Gastrocnemius medialis (tissue), 4 donors: ENCODE measurements around the gene PBX3.

Experiments used
- CTCF ChIP-seq, 5 experiments: fragments of 450-650 bp in 3 of 5; fragments of 200-600 bp in 2 of 5; sonication (generic) in 2 of 5; IDR thresholded peaks in 4 of 5; conservative IDR thresholded peaks in 1 of 5; 1 replicate in 4 of 5; 2 replicates in 1 of 5; pipeline ENCODE4 v1.5.1; 2016 to 2019; ENCODE audit warnings: antibody characterized with exemption in 5 of 5, mild to moderate bottlenecking in 3 of 5, moderate library complexity in 3 of 5
- POLR2A ChIP-seq, 2 donors: fragments of 450-650 bp; IDR thresholded peaks; one replicate each; pipeline ENCODE4 v1.6.1; 2017; ENCODE audit warnings: antibody characterized with exemption in 2 of 2, mild to moderate bottlenecking in 2 of 2, moderate library complexity in 2 of 2

- TF ChIP-seq CTCF (IDR thresholded peaks at IDR 0.05 in 4 of 5, conservative IDR thresholded peaks at IDR 0.05 in 1 of 5), result no peak
- TF ChIP-seq POLR2A (IDR thresholded peaks at IDR 0.05), result no peak
Measured at GRCh38 chr9:125785248-125785751, 38.1 kb downstream of the PBX3 start.
